K562 (cell line): ENCODE results near the gene PROP1. TPM values are rescaled to one million over a fixed set of nuclear protein-coding genes. Genes with fewer than 3 reads are reported as not detected.

ENCODE experiments used
- ATAC-seq: fragments of 200-7000 bp; cut with Tn5 transposase; 3 replicates; pipeline ENCODE4 v1.9.1; 2020; ENCODE audit warnings: moderate library complexity
- BruUV-seq: library from RNA; stranded (reverse); fragments of 400-500 nt; replicated peaks from 2 replicates; lab custom pipeline; 2021; lab: Mats Ljungman, UMichigan
- CTCF ChIA-PET: fragments of 300-600 bp; formaldehyde crosslinking; extraction: SDS; loops from one replicate; lab custom pipeline; 2021; ENCODE audit warnings: low intra/inter-chr PET ratio; lab: Yijun Ruan, JAX
- POLR2A ChIA-PET: fragments of 300-600, 350-650 bp; sonication (Branson Sonifier 250); formaldehyde crosslinking; extraction: SDS; loops from one replicate; lab custom pipeline; 2021; ENCODE audit warnings: antibody characterized with exemption, inconsistent platforms; lab: Yijun Ruan, JAX
- DNase-seq, 4 experiments: peaks; one replicate each; pipeline versions ENCODE4 v3.0.0 to v3.0.0-alpha.2; 2011 to 2018; ENCODE audit warnings: low spot score in 3 of 4, mixed read lengths in 3 of 4; ENCODE audit errors: extremely low read depth in 1 of 4
- FAIRE-seq: peaks from 2 replicates; lab custom pipeline; 2011; peaks lifted over from hg19 to GRCh38; lab: Jason Lieb, UNC
- H2AFZ ChIP-seq: 2 replicates; pipeline ENCODE4 v1.6.0; 2011; ENCODE audit warnings: low read depth, low read length, control low read depth, inconsistent platforms
- H3K27ac ChIP-seq: fragments of 200-600 bp; 3 replicates; pipeline ENCODE4 v1.8.0; 2011; ENCODE audit warnings: low read depth, mild to moderate bottlenecking, control low read depth, inconsistent platforms, low read length, moderate library complexity, mixed read lengths; ENCODE audit errors: extremely low read depth
- H3K27me3 ChIP-seq, 2 experiments: fragments of 300-600 bp in 1 of 2; 2 replicates in 1 of 2; 3 replicates in 1 of 2; pipeline versions ENCODE4 v1.6.0 to v1.8.0; 2011; ENCODE audit warnings: inconsistent platforms in 2 of 2, low read length in 2 of 2, mild to moderate bottlenecking in 1 of 2, mixed read lengths in 1 of 2, moderate library complexity in 1 of 2; ENCODE audit not compliant: control insufficient read depth in 2 of 2, insufficient read depth in 2 of 2
- H3K36me3 ChIP-seq: fragments of 300-600 bp; 3 replicates; pipeline ENCODE4 v1.8.0; 2011; ENCODE audit warnings: mild to moderate bottlenecking, low read length, inconsistent platforms; ENCODE audit not compliant: control insufficient read depth, insufficient read depth
- H3K4me1 ChIP-seq, 2 experiments: fragments of 200-600 bp in 1 of 2; replicated peaks in 1 of 2; 2 replicates in 1 of 2; 3 replicates in 1 of 2; pipeline versions ENCODE4 v1.5.1 to v1.8.0; 2011; ENCODE audit warnings: inconsistent platforms in 2 of 2, low read length in 2 of 2, mild to moderate bottlenecking in 1 of 2, mixed read lengths in 1 of 2, moderate library complexity in 1 of 2; ENCODE audit not compliant: control insufficient read depth in 2 of 2, insufficient read depth in 2 of 2
- H3K4me2 ChIP-seq: 2 replicates; pipeline ENCODE4 v1.6.1; 2011; ENCODE audit warnings: low read length, control low read depth, inconsistent platforms, mixed read lengths; ENCODE audit not compliant: insufficient read depth
- H3K4me3 ChIP-seq: fragments of 200-600 bp; sonication (generic), shearing (Covaris generic); 2 replicates; pipeline ENCODE4 v1.5.1; 2016; ENCODE audit warnings: control low read depth, inconsistent platforms
- H3K79me2 ChIP-seq: fragments of 200-600 bp; 3 replicates; pipeline ENCODE4 v1.8.0; 2011; ENCODE audit warnings: low read length, inconsistent platforms; ENCODE audit not compliant: control insufficient read depth, insufficient read depth
- H3K9ac ChIP-seq, 2 experiments: 2 replicates each; pipeline versions ENCODE4 v1.6.0 to v1.6.1; 2011; ENCODE audit warnings: low read depth in 2 of 2, low read length in 2 of 2, control low read depth in 1 of 2, inconsistent platforms in 1 of 2, mild to moderate bottlenecking in 1 of 2, mixed read lengths in 1 of 2; ENCODE audit not compliant: insufficient read depth in 1 of 2
- H3K9me1 ChIP-seq: one replicate; pipeline ENCODE4 v1.6.0; 2011; ENCODE audit warnings: inconsistent platforms, mild to moderate bottlenecking, low read length, moderate library complexity; ENCODE audit not compliant: control insufficient read depth, insufficient read depth
- H3K9me3 ChIP-seq: replicated peaks from 2 replicates; pipeline ENCODE4 v1.5.1; 2011; ENCODE audit warnings: low read depth, low read length, inconsistent platforms; ENCODE audit not compliant: control insufficient read depth, insufficient read depth
- H4K20me1 ChIP-seq: replicated peaks from 2 replicates; pipeline ENCODE4 v1.6.1; 2011; ENCODE audit warnings: low read length, inconsistent platforms, mixed read lengths; ENCODE audit not compliant: control insufficient read depth, insufficient read depth
- MAFF ChIP-seq: IDR thresholded peaks from 2 replicates; pipeline ENCODE4 v1.6.1; 2012; ENCODE audit warnings: low read length, improper control_type of control experiment
- NR2C1 ChIP-seq, 2 experiments: fragments of 450-650 bp; IDR thresholded peaks; 2 replicates each; pipeline ENCODE4 v1.6.1; 2017; ENCODE audit warnings: mild to moderate bottlenecking in 2 of 2, antibody characterized with exemption in 1 of 2, inconsistent platforms in 1 of 2, missing compliant biosample characterization in 1 of 2, missing genetic modification characterization in 1 of 2
- NRF1 ChIP-seq, 2 experiments: fragments of 450-650 bp; IDR thresholded peaks in 1 of 2; conservative IDR thresholded peaks in 1 of 2; 2 replicates each; pipeline ENCODE4 v1.6.1; 2014; ENCODE audit warnings: mild to moderate bottlenecking in 2 of 2
- POLR2AphosphoS2 ChIP-seq: IDR thresholded peaks from 2 replicates; pipeline ENCODE4 v1.6.1; 2012; ENCODE audit warnings: low read length, improper control_type of control experiment
- PURB ChIP-seq: sonication (generic); formaldehyde crosslinking; IDR thresholded peaks from 2 replicates; pipeline ENCODE4 v1.9.0; 2021; ENCODE audit warnings: low read depth, mild to moderate bottlenecking, missing genetic modification reagents
- RFX5 ChIP-seq: IDR thresholded peaks from 2 replicates; pipeline ENCODE4 v1.6.1; 2011; ENCODE audit warnings: low read depth, mild to moderate bottlenecking, improper control_type of control experiment, low read length
- SUPT5H ChIP-seq: fragments of 450-650 bp; IDR thresholded peaks from 2 replicates; pipeline ENCODE4 v1.6.1; 2016
- ZFP36 ChIP-seq: fragments of 150-350 bp; IDR thresholded peaks from 2 replicates; pipeline ENCODE4 v1.6.1; 2018; ENCODE audit warnings: low read length, low read depth; ENCODE audit not compliant: partially characterized antibody
- ZNF175 ChIP-seq: fragments of 200-800 bp; sonication (Bioruptor generic); IDR thresholded peaks from 2 replicates; pipeline ENCODE4 v1.6.1; 2016; ENCODE audit warnings: low read depth, mild to moderate bottlenecking, missing genetic modification characterization, missing compliant biosample characterization
- ZNF212 ChIP-seq: fragments of 450-650 bp; formaldehyde crosslinking; IDR thresholded peaks from 2 replicates; pipeline ENCODE4 v1.4.0; 2020; ENCODE audit warnings: mild to moderate bottlenecking
- ZNF224 ChIP-seq: sonication (generic); formaldehyde crosslinking; IDR thresholded peaks from 2 replicates; pipeline ENCODE4 v1.8.0; 2022; ENCODE audit warnings: mild to moderate bottlenecking, missing genetic modification reagents
- WGBS: fragments of 100-300 bp; shearing (Covaris generic); methylation state at CpG from one replicate; pipeline ENCODE4 v1.1.6; 2016; ENCODE audit warnings: low coverage, mixed read lengths; ENCODE audit not compliant: insufficient coverage; ENCODE audit errors: missing lambda C conversion rate; 5-methylcytosine and 5-hydroxymethylcytosine counted together
- in situ Hi-C: fragments of 300-500 bp; cut with MboI; formaldehyde crosslinking; loops from 4 replicates; pipeline ENCODE4 v1.15.0; 2018; ENCODE audit warnings: inconsistent platforms, mixed read lengths
- intact Hi-C: fragments of 100-400 bp; cut with micrococcal nuclease; formaldehyde crosslinking; loops from 2 replicates; pipeline ENCODE4 v1.14.2; 2022
- polyA plus RNA-seq, 8 experiments: library from polyadenylated mRNA; depleted of rRNA in 4 of 8; stranded (reverse) in 5 of 8; unstranded in 3 of 8; fragments of >200 nt; fragmentation: Nextera tagmentation in 2 of 8; fragmentation: Illumina TruSeq in 1 of 8; extraction: Ambion mirVana in 2 of 8; extraction: Trizol in 1 of 8; gene quantifications; 2 replicates each; pipeline versions ENCODE4 v1.2.1 to v1.2.3, GENCODE V29; 2011 to 2014; ENCODE audit warnings: inconsistent platforms in 1 of 8, missing spikeins in 1 of 8
- total RNA-seq, 7 experiments: library from RNA; depleted of rRNA in 6 of 7; stranded (reverse); fragments of >200 nt in 6 of 7; fragmentation: Illumina TruSeq in 2 of 7; extraction: Trizol in 2 of 7; gene quantifications; 2 replicates each; pipeline versions ENCODE4 v1.2.1 to v1.2.3, GENCODE V29; 2011 to 2021; ENCODE audit warnings: low replicate concordance in 1 of 7
- TF ChIP-seq, protein P1 (sequence below): sonication (generic); formaldehyde crosslinking; IDR thresholded peaks from 2 replicates; pipeline ENCODE4 v1.8.0; 2022; ENCODE audit warnings: missing genetic modification reagents, mild to moderate bottlenecking, borderline replicate concordance
- TF ChIP-seq, protein P2 (sequence below): sonication (generic); IDR thresholded peaks from 2 replicates; pipeline ENCODE4 v1.6.1; 2016
- TF ChIP-seq, protein P3 (sequence below): fragments of 250-450 bp; sonication (Bioruptor Pico); IDR thresholded peaks from 2 replicates; pipeline ENCODE4 v1.4.0; 2020
- TF ChIP-seq, protein P4 (sequence below): fragments of 200-800 bp; sonication (Bioruptor generic); IDR thresholded peaks from 2 replicates; pipeline ENCODE4 v1.6.1; 2017; ENCODE audit warnings: missing genetic modification characterization, missing compliant biosample characterization
- TF ChIP-seq, protein P5 (sequence below): IDR thresholded peaks from 2 replicates; pipeline ENCODE4 v1.6.1; 2011; ENCODE audit warnings: borderline replicate concordance, low read depth, mild to moderate bottlenecking, moderate library complexity, low read length; ENCODE audit not compliant: insufficient read depth, poor library complexity, severe bottlenecking

PROP1 gene
- total and polyA plus RNA-seq, 9 of the 15 experiments (the other 6 are each of a cell fraction or from before 2014, with no cell fraction given) = not detected

DNA sequence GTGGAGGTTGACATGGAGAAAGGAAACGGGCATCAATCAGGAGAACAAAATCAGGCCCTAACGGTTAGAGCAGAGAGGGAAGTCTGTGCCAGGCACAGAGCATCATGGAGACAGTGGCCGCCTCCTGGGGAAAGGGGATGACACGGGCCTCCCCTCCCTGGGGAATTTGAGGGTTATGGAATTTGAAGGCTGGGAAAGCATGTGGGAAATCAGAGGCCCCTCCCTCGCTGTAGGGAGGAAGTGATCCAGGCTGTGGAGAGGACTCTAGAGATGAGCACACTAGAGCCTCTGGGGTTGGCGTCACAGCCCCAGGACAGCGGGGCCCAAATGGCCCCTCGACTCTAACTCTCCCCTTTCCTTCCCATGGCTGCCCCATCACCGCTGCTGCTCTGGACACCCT, 36.7 kb downstream of the PROP1 start:
- no peak overlapping the region for H2AFZ ChIP-seq
- no peaks in the 10 kb centered on the region for H3K79me2 ChIP-seq
- peaks cover 22 to 40% of the 10 kb centered on the region in 2 experiments for H3K27me3 ChIP-seq
- intact Hi-C loops = no loop called here
- no peaks in the 10 kb centered on the region for H4K20me1 ChIP-seq
- no peak overlapping the region for H3K4me2 ChIP-seq
- no peak overlapping the region for H3K9ac ChIP-seq
- no peak overlapping the region for H3K4me3 ChIP-seq
- H3K36me3 ChIP-seq = no peaks in the 10 kb centered on the region
- H3K4me1 ChIP-seq = no peaks in the 10 kb centered on the region
- BruUV-seq = no TSS peak
- in situ Hi-C loops = no loop called here
- 0% methylated on average over 7 of the region's 9 CpGs for WGBS
- ChIA-PET CTCF (no interaction called here), POLR2A (no interaction called here)
- no peaks in the 10 kb centered on the region for H3K9me3 ChIP-seq
- H3K27ac ChIP-seq = no peak overlapping the region
- FAIRE-seq (no peak), DNase-seq (no peak), ATAC-seq (no peak)
- no peaks in the 10 kb centered on the region for H3K9me1 ChIP-seq
- TF ChIP-seq, protein P1, sequence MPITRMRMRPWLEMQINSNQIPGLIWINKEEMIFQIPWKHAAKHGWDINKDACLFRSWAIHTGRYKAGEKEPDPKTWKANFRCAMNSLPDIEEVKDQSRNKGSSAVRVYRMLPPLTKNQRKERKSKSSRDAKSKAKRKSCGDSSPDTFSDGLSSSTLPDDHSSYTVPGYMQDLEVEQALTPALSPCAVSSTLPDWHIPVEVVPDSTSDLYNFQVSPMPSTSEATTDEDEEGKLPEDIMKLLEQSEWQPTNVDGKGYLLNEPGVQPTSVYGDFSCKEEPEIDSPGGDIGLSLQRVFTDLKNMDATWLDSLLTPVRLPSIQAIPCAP = no peak
- TF ChIP-seq RFX5 (no peak), NRF1 (conservative IDR thresholded peaks at IDR 0.05 in 1 of 2, IDR thresholded peaks at IDR 0.05 in 1 of 2) (no peak), MAFF (no peak), PURB (CRISPR knock-in tag) (no peak), ZFP36 (no peak), POLR2AphosphoS2 (no peak), NR2C1 (IDR thresholded peaks at IDR 0.05) (no peak), NR2C1 (tag; IDR thresholded peaks at IDR 0.05) (no peak), ZNF224 (CRISPR knock-in tag) (no peak), SUPT5H (no peak), ZNF212 (CRISPR knock-in tag) (no peak), ZNF175 (CRISPR knock-in tag) (no peak)
- TF ChIP-seq, protein P2, sequence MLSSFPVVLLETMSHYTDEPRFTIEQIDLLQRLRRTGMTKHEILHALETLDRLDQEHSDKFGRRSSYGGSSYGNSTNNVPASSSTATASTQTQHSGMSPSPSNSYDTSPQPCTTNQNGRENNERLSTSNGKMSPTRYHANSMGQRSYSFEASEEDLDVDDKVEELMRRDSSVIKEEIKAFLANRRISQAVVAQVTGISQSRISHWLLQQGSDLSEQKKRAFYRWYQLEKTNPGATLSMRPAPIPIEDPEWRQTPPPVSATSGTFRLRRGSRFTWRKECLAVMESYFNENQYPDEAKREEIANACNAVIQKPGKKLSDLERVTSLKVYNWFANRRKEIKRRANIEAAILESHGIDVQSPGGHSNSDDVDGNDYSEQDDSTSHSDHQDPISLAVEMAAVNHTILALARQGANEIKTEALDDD = no peak
- TF ChIP-seq, protein P3, sequence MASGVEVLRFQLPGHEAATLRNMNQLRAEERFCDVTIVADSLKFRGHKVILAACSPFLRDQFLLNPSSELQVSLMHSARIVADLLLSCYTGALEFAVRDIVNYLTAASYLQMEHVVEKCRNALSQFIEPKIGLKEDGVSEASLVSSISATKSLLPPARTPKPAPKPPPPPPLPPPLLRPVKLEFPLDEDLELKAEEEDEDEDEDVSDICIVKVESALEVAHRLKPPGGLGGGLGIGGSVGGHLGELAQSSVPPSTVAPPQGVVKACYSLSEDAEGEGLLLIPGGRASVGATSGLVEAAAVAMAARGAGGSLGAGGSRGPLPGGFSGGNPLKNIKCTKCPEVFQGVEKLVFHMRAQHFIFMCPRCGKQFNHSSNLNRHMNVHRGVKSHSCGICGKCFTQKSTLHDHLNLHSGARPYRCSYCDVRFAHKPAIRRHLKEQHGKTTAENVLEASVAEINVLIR (CRISPR knock-in tag) = no peak
- TF ChIP-seq, protein P4, sequence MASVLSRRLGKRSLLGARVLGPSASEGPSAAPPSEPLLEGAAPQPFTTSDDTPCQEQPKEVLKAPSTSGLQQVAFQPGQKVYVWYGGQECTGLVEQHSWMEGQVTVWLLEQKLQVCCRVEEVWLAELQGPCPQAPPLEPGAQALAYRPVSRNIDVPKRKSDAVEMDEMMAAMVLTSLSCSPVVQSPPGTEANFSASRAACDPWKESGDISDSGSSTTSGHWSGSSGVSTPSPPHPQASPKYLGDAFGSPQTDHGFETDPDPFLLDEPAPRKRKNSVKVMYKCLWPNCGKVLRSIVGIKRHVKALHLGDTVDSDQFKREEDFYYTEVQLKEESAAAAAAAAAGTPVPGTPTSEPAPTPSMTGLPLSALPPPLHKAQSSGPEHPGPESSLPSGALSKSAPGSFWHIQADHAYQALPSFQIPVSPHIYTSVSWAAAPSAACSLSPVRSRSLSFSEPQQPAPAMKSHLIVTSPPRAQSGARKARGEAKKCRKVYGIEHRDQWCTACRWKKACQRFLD = no peak
- TF ChIP-seq, protein P5, sequence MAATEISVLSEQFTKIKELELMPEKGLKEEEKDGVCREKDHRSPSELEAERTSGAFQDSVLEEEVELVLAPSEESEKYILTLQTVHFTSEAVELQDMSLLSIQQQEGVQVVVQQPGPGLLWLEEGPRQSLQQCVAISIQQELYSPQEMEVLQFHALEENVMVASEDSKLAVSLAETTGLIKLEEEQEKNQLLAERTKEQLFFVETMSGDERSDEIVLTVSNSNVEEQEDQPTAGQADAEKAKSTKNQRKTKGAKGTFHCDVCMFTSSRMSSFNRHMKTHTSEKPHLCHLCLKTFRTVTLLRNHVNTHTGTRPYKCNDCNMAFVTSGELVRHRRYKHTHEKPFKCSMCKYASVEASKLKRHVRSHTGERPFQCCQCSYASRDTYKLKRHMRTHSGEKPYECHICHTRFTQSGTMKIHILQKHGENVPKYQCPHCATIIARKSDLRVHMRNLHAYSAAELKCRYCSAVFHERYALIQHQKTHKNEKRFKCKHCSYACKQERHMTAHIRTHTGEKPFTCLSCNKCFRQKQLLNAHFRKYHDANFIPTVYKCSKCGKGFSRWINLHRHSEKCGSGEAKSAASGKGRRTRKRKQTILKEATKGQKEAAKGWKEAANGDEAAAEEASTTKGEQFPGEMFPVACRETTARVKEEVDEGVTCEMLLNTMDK = no peak
